NCI-H128 (cell line): ENCODE results near the gene ASTN2.

Experiments
- DNase-seq: peaks from one replicate; lab custom pipeline; 2025; ENCODE audit not compliant: unreplicated experiment; lab: John Stamatoyannopoulos, UW

Gene ASTN2

DNA sequence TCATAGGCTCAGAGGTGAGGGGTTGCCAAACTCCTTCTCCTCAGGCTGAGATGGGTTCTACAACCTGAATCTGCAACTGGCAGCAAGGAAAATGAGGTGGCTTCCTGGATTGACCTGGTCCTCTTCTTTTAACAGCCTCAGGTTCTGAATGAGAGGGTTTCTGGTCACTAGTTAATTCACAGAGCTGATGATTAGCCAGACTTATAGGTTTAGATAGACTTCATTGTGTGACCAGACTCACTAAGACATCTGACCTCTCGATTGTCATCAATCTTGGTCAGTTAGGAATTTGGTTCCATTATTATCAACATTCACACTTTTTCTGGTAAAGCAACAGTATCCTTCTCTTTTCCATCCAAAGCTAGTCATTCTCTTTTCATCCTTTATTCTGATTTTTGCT lies 1003.4 kb downstream of the ASTN2 start:
- no peak for DNase-seq

DNA sequence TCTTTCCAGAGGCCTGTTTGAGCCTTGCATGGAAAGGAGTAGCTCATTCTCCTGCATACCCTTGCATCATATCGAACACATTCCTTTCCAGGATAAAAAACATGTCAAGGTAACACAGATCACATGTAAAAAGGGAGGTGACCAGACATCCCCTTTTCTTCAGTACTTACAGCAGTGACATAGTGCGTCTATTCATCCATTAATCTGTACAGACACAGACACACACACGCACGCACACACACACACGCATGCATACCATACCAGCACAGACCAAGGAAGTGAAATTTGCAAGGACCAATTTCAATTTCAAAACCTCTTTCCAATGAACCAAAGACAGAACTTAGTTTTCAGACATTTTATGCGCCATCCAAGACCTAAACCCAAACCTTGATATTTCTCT lies 1005.2 kb downstream of the ASTN2 start:
- DNase-seq: no peak

DNA sequence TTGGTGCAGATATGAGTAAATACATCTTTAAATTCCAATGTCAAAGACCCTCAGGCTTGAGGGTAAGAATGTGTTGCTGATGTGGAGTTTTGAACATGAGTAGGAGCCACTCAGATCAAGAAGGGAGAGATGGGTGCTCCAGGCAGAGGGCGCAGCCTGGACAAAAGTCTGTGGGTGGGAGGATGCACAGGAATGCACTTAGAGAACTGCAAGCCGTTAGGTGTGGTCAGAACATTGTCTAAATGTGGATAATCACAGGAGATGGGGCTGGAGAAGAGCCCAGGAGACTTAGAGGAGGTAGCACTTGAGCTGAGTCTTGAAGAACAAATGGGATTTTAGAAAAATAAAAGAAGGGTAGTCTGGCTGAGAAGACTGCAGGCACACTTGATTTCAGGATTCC lies 1005.7 kb downstream of the ASTN2 start:
- DNase-seq: no peak

DNA sequence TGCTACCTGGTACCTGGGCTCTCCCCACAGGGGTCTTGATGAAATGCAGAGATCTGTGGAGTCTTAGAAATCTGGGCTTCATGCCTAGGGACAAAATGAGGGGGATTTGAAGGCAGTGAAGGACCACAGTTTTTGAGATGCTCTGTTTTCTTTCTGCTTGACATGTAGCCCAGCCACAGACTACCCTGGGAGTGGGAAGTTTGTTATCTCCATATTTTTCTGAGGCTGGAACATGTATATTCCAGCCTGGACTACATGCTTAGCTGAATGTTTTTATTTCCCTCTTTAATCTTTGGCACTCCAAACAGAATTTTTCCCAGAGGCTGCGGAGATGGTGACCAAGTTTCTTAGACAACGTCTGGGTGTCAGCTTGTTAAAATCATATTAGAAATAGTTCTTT lies 1008.4 kb downstream of the ASTN2 start:
- DNase-seq: no peak

DNA sequence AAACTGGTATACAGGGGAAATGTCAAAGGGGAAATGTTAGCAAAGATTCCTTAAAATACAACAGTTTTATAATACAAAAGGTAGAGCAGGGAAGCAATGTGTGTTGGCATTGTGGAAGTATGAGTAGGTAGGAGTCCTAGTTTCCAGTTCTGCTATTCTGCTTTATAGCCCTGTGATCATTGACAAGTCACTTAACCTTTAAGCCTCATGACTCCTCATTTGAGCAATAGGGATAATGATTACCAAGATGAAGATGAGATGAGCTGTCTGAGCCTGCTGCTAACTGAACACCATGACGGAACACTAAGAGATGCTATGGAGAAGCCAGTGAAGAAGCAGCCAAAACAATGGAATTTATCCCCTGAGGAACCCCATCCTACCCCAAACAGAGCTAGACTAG lies 1009.5 kb downstream of the ASTN2 start:
- DNase-seq: no peak

DNA sequence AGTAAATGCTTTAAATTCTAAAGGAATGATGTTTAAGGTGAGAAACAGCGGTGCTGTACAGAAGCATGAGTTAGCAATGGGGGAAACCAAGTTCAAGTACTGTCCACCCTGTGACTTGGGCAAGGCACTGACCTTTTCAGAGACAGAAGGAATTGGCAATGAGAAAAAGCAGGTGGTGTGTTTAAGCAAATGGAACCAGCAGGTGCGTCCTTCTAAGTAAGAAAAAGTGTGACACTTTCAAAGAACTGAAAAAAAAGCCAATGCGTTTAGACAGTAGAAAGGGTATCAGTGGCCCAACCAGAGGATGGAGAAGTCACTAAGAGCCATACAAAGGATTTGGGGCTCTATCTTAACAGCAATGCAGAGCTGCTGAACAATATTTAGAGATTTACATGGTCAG lies 1010.6 kb downstream of the ASTN2 start:
- no peak for DNase-seq

DNA sequence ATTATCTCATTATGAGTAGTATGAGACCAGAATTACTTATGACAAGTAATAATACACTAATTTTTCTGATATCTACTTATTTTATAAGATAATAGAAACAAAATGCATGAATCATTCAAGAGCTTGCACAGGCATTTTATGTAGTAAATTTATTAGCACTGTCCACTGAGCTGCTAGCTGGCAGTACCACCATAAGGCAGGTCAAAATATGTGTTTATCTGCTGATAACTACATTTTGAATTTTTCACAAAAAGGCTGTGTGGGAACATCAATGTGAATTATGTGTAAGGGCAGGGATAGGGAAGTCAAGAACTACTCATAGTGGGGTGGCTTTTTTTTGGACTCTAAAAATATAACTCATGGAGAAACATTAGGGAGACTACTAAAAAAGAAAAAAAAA lies 1011.7 kb downstream of the ASTN2 start:
- DNase-seq: no peak

DNA sequence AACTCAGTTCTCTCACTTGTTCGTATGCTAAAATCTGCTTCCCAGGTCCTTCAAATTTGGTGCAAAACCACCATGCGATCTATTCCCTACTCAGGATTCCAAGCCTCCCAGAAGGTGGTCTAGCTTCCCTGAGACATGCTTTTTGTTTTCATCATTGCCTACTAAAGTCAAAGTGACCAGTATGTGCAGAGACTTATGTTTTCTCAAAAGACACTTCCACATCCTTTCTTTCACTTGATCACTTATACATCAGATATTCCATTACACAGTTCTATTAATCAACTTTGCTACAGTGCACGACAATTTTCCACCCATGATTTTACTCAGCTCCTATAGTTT lies 1019.2 kb downstream of the ASTN2 start:
- DNase-seq: no peak

DNA sequence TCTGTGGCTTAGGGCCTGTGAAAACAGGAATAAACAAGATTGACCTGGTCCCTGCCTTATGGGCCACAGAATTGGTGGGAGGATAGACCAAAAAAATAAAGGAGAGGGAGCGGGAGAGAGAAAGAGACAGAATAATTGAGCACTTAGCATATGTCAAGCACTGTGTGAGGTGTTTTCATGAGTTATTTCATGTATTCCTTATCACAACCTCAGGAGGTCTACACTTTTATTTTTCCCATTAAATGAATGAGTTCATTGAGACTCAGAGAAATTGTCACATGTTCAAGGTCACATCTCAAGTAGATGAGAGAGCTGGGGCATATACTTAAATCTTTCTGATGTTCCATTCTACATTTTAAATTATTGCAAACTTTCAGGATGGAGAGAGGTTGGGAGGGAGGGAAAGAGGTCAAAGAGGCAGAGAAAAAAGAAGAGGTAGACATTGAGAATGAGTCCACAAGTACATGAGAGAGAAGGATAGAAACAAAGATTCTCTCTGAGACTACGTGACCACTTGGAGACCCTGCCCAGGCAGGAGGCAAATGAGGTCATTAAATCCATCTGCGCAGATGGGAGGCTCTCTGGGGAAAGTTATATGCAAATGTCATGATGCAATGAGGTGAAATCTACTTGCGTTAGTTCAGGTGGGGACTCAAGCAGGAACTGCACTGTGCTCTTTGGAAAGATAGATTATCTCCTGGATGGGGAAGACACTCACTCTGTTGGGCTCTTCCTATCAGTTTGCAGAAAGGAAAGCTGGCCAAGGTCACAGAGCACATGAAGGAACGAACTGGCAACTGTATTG lies 1019.8 kb downstream of the ASTN2 start:
- DNase-seq: no peak

DNA sequence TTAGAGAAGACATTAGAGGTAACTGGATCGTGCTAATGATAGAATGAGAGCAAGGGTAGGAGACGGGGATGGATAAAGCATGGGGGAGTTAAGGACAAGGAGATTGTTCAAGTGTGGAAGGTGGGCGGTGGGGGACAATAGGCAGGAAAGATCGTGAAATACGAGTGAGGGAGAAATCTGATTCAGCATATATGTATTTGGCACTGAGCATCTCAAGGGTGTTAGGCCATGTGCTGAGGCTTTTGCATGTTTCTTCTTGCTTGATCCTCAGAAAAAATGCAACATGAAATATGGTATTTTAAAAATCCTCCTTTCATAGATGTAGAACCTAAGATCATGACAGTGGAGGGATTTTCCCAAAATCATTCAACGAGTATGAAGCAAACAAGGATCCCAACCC lies 1020.8 kb downstream of the ASTN2 start:
- no peak for DNase-seq

DNA sequence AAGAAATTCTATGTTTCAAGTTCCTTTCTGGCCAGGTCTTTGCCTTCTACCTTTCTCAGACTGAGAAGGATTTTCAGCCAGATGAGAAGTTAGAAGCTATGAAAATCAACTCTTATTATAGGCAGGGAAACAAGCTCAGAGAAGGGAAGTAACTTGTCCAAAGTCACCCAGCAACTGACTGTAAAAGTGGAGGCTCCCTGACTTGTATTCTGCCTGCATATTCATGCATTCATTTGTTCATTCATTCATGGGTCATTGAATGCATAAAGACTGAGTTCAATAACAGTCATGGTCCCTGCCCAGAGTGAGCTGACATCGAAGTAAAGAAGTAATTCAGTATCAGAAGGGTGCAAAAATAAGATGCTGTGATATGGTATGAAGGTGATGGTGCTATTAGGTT lies 1021.7 kb downstream of the ASTN2 start:
- no peak for DNase-seq

DNA sequence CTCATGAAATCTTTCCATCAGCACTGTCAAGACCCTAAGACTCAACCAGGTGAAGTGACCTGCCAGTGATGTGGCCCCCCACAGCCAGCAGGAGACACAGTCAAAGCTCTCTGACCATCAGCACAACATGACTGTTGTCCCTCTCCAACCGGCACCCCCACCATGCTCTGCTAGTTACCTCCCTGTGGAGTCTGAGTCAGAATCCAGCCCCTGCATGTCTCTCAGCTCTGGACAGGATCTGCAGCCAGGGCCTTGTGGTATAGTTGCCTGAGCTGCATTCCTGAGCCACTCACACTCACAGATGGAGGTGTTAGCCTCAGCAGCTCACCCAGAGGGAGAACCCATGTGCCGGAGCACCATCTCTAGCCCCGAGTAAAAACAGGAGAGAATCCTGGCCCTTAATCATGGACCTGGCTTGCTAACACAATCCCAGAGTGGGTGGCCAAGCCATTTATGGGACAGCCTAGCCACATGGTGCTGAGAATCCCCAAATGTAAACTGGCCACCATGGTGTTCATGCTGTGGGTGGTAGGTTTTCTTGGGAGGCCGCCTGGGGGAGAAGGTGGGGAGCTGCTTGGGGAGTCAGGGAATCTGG lies 1023.5 kb downstream of the ASTN2 start:
- DNase-seq: no peak

DNA sequence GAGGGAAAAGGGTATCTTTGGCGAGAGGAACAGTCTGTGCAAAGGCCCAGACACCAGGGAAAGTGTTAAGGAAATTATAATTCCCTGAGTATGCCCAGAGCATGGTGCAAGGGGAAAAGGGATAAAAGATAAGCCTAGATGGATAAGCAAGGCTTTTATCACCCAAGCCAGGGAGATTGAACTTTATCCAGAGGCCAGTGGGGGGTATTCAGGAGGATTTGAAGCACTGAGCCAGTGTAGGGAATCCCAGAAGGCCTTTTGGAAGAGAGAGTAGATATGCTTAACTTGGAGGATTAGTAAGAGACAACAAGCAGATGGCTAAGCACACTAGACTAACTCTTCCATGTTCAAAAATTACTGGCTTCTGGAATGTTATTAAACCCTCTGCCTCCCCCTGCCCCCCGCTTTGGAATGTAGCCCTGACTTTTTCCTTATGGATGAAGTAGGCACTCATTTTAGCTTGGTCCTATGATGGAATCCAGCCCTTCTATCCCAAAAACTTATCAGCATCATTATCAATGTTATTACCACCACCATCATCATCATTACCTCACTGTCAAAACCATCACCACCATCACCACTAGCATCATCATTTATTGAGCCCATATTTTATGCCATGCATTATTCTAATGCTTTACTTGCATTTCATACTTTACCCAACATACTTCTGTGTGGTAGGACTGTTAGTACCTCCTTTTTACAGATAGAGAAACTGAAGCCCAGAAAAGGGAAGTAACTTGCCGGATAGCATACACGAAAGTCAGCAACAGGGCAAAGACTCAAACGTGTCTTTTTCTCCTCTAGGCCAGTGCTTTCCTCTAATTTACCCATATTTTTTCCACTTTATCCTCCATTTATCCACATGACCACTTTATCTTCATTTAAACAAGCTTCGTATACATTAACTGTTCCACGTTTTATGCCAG lies 1024.3 kb downstream of the ASTN2 start:
- no peak for DNase-seq

DNA sequence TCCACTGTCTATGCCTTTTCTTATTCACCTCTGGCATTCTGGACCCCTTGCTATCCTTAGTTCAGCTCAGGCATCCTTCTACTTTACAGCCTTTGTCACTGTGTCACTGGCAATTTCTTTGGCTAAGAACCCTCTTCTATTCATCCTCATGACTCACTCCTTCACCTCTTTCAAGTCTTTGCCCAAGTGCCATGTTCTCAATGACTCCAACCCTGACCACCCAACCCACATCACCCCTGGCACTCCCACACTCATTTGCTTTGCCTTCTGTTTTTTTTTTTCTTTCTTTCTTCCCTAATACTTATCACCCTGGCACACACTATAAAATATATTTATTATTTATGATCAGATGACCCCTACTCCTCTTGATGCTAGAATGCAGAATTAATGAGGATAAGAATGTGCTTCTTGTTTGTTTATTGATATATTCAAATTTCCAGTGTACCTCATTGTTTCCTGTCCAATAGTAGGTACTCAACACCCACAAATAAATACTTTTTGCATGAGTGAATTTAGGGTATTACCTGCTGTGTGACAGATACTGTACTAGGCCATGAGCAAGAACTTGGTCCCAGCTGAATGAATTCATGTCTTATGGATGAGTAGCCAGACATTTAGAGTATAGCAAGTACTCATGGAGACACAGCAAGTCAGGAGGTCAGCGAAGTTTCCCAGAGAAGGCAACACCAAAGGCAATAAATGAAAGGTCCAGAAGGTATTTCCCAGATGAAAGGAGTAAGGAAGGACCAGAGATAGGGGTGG lies 1025.1 kb downstream of the ASTN2 start:
- DNase-seq: no peak

DNA sequence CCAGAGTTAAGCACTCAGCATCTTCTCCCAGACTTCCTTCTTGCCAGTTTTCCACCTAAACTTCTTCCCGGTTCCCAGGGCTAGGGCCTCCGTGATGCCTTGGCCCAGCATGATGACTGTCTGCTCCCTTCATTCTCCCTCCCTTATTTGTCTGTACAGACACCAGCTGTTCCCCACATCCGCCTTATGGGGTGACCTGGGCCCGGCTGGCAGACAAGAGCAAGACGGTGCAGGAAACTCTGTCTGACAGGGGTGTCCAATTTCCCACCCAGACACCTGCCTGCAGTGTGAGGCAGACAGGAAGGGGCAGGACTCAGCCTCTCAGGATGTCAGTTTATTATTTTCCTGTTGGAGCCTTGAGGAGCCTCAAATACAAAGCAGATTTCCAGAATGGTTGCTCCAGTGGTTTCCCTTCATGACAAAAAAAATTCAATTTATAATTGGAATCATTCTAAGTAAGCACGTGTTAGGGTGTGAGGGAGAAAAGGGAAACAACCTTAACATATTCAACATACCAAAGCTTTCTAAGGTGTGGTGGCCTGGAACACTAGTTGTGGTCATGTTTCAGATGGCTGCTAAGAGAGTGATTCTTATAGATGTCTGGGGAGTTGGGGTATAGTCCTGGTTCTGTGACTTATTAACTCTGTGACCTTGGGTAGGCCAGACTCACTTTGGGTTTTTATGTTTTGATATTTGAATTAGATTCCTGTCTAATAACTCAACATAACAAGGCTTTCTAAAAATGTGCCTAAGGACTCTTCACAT lies 1026.7 kb downstream of the ASTN2 start:
- DNase-seq: no peak

DNA sequence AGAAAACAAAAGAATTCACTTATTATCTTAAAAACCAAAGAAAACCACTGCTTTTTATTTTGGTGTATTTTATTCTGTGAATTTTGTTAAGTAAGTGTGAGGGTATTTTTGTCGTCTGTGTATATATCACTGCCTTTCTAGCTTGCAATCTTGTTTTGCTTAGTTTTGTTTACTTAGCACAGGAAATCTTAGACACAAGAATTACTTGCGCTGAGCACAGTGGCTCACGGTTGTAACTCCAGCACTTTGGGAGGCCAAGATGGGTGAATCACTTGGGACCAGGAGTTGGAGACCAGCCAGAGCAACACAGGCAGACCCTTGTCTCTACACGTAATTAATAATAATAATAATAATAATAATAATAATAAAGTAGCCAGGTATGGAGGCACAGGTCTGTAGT lies 1030.9 kb downstream of the ASTN2 start:
- no peak for DNase-seq

DNA sequence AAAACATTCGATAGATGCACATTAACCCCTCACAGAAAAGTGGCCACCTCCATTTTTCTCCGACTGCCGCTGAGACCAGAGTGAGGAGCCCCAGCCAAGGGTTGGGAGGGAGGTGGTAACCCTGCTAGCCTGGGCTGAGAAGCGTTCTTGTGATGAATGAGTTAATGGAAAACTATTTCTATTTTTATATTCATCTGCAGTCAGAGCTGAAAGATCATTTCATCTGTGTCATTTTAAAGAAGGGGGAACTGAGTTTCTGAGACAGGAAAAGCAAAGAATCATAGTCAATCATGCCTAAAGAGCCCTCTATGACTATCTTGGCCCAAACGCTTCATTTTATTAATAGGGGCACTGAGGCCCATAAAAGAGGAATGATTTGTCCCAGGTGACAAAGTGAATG lies 1031.7 kb downstream of the ASTN2 start:
- DNase-seq: no peak

DNA sequence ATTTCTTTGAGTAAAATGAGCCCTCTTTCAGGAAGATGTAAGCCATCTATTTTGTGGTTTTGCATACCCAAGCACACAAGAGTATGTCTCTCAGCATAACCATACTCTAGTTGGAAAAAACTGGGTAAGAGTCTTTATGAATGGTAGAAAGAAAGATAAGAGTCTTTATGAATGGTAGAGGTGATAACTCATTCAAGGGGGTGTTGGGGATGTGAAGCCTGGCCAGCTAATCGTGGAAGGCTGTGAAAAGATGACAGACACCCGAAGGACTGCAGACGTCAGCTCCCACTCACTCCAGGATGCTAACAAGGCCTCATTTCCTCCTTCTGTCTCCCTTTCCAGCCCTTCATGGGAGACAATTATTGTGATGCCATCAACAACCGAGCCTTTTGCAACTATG lies 1032.8 kb downstream of the ASTN2 start:
- no peak for DNase-seq

DNA sequence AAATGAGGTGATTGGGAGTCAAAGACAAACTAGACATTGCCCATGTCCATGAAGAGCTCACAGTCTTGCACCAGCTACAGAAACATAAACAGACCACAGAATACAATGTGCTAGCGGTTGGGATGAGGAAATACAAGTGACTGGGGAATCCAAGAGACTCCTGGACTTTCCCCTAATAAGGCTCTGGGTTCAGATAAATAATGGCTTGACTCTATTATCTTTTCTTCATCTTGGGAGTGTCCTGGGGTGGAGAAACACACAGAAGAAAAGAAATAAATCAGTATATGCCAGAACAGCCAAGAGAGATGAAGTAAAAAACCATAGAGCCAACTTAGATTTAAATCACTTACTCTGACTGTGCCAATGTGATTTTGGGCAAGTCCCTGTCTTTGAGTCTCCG lies 1033.5 kb downstream of the ASTN2 start:
- DNase-seq: no peak

DNA sequence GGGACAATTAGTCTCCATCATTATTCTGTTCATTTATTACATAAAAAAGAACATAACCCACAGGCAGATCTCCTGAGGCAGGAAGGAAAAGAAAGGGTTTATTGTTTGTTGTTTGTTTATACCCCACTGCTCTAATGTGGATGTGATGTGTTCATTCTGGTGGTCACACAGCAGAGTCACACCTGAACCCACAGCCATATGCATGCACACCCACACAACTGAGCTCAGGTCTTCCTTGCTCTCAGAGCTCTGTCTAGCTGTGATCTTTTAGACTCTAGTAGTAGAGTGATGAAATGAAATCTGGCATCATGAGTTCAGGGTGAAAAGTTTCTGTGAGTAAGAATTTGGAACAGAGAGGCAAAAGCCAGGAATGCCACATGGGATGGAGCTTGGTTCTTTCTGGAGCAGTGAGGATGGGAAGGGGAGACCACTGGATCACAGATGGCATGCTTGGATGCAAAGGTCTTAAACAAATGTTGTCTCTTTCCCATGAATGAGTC lies 1034.3 kb downstream of the ASTN2 start:
- DNase-seq: no peak
